ENCODE measurements around the gene HACE1.
"Not testable (repeated sequence)": the region's sequence is repeated elsewhere in the genome, so short reads cannot be mapped to it uniquely, and the experiment has no call there.

HACE1 gene

GRCh38 chr6:104829183-104829958 is 30.3 kb downstream of the HACE1 start:
- DNase-seq: no peak

- DNase-seq: no peak
Observed at GRCh38 chr6:104828478-104828877, 31.2 kb downstream of the HACE1 start.

GRCh38 chr6:104820820-104821219 is 38.9 kb downstream of the HACE1 start:
- DNase-seq: not testable (repeated sequence)

- no peak for DNase-seq
Observed at GRCh38 chr6:104816125-104816524, 43.6 kb downstream of the HACE1 start.

DNA sequence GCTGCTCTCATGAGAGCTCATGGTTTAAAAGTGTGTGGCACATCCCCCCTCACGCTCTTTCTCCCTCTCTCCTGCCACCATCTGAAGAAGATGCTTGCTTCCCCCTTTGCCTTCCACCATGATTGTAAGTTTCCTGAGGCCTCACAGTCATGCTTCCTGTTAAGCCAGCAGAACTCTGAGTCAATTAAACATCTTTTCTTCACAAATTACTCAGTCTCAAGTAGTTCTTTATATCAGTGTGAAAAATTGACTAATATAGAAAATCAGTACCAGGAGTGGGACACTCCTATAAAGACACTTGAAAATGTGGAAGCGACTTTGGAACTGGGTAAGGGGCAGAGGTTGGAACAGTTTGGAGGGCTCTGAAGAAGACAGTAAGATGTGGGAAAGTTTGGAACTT is 45.0 kb downstream of the HACE1 start:
- DNase-seq: no peak

DNA sequence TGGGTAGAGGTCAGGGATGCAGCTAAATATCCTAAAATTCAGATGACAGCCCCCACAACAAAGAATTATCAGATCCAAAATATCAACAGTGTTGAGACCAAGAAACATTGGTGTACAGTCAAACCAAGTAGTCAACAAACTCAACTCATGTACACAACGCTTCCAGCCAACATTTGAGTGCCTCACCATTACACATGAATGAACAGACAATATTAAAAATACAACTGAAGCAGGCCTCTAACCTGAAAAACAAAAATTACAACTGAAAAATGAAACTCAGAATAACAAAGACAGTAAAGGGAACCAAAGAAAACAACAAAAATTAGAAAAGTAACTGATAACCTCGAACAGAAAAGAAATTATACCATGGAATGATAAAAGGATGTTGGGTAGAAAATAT is 46.2 kb downstream of the HACE1 start:
- DNase-seq: no peak

DNA sequence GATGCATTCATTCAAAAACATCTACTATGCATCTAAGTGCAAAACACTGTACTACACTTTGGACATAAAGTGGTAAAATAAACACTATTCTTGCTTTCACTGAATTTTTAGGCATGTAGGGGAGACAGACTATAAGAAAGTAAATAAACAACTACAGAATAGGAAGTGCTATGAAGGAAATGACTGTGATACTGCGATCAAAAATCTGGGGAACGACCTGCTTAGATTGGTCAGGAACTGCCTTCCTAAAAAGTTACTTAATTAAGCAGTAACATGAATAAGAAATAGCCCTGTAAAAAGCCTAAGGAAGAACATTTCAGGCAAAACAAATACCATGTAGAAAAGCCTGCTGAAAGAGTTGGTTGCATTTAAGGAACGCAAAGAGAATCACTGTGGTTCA is 50.6 kb downstream of the HACE1 start:
- DNase-seq: no peak

DNA sequence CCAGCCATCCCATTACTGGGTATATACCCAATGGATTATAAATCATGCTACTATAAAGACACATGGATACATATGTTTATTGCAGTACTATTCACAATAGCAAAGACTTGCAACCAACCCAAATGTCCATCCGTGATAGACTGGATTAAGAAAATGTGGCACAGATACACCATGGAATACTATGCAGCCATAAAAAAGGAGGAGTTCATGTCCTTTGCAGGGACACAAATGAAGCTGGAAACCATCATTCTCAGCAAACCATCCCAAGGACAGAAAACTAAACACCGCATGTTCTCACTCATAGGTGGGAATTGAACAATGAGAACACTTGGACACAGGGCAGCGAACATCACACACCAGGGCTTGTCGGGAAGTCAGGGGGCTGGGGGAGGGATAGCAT is 54.4 kb downstream of the HACE1 start:
- not testable (repeated sequence) for DNase-seq

DNA sequence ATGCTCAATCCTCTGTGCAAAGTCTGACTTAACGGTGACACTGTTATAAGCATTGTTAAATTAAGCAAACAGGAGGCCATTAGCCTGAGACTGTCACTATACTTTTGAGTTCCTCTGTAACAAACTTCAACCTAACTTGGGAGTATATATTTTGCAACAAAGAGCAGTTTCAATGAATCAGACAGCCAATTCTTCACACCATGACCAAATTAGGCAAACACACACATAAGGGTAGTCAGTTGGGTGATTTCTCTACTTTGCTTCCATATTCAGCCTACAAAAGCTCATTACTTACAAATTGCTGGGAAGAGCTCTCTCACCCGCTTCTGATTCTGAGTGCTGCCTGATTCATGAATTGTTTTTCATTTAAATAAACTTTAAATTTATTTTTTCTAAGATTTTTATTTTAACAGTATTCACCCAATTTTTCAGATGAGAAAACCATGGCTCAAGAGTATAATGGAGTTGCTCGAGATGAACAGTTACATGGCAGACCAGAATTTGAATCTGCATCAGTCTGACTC is 60.5 kb downstream of the HACE1 start:
- no peak for DNase-seq

DNA sequence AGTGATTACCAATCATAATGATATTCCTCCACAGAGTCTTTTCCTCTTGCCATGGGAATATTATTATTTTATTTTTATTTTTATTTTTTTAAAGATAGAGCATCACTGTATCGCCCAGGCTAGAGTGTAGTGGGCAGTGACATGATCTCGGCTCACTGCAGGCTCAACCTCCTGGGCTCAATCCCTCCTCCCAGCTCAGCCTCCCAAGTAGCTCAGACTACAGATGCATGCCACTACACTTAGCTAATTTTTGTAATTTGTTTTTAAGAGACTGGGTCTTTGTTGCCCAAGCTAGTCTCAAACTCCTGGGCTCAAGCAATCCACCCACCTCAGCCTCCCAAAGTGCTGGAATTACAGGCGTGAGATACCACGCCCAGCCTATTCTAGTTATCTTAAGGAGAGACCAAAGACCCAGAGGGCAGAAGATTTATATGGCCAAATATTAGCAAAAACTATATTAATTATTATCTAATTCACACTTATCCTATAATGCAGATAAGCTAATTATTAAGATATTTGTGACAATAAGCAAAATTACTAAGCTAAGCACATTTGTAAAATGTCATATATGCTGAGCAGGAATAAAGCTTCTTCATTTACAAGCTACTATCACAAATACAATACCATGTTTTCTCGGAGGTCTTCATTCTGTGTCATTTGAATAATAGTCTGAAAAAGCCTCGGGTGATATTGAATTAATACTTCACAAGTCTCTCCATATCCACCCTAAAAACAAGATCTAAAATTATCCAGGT is 63.5 kb downstream of the HACE1 start:
- DNase-seq: no peak

GRCh38 chr6:104795363-104795762 is 64.4 kb downstream of the HACE1 start:
- DNase-seq: no peak

GRCh38 chr6:104789770-104790190 is 69.9 kb downstream of the HACE1 start:
- no peak for DNase-seq

- no peak for DNase-seq
Observed at GRCh38 chr6:104788400-104788799, 71.3 kb downstream of the HACE1 start.

DNA sequence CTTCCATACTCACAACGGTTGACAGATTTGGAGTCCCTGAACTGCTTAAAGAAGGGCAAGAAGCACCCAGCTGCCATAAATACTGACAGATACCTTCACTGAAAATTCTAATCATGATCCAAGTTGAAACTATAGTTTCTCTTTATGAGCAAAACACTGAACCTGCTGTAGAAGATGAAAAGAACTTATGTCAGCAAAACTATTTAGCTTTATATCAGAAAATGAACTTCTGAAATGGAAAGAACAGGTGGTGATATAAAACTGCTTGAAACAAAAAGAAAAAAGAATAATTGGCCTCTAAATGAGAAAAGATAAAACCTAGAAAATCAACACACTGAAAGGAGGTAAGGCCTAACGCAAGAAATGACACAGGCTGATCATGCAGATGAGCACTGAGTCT is 72.4 kb downstream of the HACE1 start:
- no peak for DNase-seq

- no peak for DNase-seq
Observed at GRCh38 chr6:104784884-104785283, 74.8 kb downstream of the HACE1 start.

GRCh38 chr6:104771258-104771832 is 88.4 kb downstream of the HACE1 start:
- DNase-seq: no peak

- DNase-seq: no peak
Observed at GRCh38 chr6:104768906-104769305, 90.8 kb downstream of the HACE1 start.

GRCh38 chr6:104766595-104766994 is 93.1 kb downstream of the HACE1 start:
- no peak for DNase-seq

GRCh38 chr6:104754788-104755409 is 104.8 kb downstream of the HACE1 start:
- DNase-seq: no peak

GRCh38 chr6:104753251-104753650 is 106.5 kb downstream of the HACE1 start:
- no peak for DNase-seq

GRCh38 chr6:104750449-104750848 is 109.3 kb downstream of the HACE1 start:
- no peak for DNase-seq

GRCh38 chr6:104739124-104739523 is 120.6 kb downstream of the HACE1 start:
- DNase-seq: not testable (repeated sequence)

DNA sequence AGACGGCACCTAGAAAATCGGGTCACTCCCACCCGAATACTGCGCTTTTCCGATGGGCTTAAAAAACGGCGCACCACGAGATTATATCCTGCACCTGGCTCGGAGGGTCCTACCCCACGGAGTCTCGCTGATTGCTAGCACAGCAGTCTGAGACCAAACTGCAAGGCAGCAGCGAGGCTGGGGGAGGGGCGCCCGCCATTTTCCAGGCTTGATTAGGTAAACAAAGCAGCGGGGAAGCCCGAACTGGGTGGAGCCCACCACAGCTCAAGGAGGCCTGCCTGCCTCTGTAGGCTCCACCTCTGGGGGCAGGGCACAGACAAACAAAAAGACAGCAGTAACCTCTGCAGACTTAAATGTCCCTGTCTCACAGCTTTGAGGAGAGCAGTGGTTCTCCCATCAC is 122.2 kb downstream of the HACE1 start:
- not testable (repeated sequence) for DNase-seq
